NB4 (cell line): ENCODE results near the gene PRKCE.

ENCODE experiments used
- DNase-seq: peaks from one replicate; pipeline ENCODE4 v3.0.0; 2010; ENCODE audit warnings: low read depth
- H3K4me3 ChIP-seq: one replicate; pipeline ENCODE4 v1.5.1; 2011; ENCODE audit warnings: mild to moderate bottlenecking, low read depth, low read length, moderate library complexity
- MYC ChIP-seq: IDR thresholded peaks from 2 replicates; pipeline ENCODE4 v1.6.1; 2011; ENCODE audit warnings: low read depth, low read length
- POLR2A ChIP-seq: IDR thresholded peaks from 2 replicates; pipeline ENCODE4 v1.6.1; 2011; ENCODE audit warnings: mild to moderate bottlenecking; ENCODE audit not compliant: insufficient read length; ENCODE audit errors: extremely low read depth
- TF ChIP-seq, protein P1 (sequence below): IDR thresholded peaks from one replicate; pipeline ENCODE4 v1.5.1; 2012; ENCODE audit warnings: low read depth, low read length
- TF ChIP-seq, protein P2 (sequence below): IDR thresholded peaks from 2 replicates; pipeline ENCODE4 v1.6.1; 2011; ENCODE audit warnings: low read depth, low read length

PRKCE gene

DNA sequence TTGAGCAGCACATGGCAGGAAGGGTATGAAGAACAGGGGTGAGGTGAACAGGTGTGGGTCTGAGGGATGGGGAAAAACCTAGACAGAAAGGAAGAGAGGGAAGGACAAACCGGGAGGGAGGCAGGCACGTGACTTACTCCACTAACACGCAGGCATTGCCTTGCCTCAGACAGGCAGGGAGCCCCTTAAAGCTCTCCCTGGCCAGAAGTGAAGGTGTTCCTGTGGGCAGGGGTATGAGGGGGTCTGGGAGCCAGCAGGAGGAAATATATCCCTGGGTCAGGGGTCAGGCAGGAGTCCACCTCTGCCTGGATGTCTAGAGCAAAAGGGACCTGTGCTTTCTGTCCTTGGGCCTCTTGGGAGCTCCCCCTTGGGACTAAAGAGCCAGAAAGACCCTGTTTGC is 510.4 kb downstream of the PRKCE start:
- TF ChIP-seq POLR2A (no peak), MYC (no peak)
- TF ChIP-seq, protein P1, sequence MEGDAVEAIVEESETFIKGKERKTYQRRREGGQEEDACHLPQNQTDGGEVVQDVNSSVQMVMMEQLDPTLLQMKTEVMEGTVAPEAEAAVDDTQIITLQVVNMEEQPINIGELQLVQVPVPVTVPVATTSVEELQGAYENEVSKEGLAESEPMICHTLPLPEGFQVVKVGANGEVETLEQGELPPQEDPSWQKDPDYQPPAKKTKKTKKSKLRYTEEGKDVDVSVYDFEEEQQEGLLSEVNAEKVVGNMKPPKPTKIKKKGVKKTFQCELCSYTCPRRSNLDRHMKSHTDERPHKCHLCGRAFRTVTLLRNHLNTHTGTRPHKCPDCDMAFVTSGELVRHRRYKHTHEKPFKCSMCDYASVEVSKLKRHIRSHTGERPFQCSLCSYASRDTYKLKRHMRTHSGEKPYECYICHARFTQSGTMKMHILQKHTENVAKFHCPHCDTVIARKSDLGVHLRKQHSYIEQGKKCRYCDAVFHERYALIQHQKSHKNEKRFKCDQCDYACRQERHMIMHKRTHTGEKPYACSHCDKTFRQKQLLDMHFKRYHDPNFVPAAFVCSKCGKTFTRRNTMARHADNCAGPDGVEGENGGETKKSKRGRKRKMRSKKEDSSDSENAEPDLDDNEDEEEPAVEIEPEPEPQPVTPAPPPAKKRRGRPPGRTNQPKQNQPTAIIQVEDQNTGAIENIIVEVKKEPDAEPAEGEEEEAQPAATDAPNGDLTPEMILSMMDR: no peak
- TF ChIP-seq, protein P2, sequence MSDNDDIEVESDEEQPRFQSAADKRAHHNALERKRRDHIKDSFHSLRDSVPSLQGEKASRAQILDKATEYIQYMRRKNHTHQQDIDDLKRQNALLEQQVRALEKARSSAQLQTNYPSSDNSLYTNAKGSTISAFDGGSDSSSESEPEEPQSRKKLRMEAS: no peak
- H3K4me3 ChIP-seq: no peak overlapping the region
- DNase-seq: no peak

DNA sequence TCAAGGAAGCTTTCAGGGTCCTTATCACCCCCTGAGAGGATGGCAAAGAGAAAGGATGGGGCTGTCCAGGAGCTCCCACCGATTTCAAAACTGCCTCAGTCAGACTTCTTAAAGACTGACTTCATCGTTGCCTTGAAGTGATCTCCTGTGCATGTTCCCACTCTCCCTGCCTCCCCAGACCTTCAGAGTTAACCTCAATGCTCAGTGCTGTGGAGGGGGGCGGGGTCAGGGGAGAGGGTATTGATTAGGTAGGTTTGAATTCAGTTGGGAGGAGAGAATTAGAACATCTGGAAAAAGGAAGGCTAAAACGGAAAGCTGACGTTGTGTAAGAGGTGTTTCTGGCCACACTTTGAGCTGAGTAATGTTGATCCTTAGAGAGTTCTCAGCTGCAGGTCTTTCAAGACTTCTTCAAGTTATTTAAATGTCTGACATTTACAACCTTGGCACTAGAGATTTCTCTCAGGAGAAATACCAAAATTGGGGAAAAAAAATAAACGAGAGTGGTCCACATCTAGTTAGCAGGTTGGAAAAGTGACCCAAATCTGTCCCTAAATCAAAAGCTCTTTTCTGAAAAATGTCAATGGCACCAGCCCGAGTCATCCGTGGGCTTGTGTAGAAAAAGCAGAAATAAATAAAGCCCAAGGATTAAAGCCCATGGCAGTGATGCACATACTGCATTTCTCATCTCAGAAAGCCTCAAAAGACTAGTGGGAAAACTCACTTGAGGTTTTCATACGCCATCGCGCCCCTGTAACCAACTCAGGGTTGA is 511.0 kb downstream of the PRKCE start:
- TF ChIP-seq, protein P1: no peak
- no peak for TF ChIP-seq MYC
- TF ChIP-seq, protein P2: no peak
- no peak for TF ChIP-seq POLR2A
- peak; percentile 63 for DNase-seq
- H3K4me3 ChIP-seq: no peak overlapping the region

DNA sequence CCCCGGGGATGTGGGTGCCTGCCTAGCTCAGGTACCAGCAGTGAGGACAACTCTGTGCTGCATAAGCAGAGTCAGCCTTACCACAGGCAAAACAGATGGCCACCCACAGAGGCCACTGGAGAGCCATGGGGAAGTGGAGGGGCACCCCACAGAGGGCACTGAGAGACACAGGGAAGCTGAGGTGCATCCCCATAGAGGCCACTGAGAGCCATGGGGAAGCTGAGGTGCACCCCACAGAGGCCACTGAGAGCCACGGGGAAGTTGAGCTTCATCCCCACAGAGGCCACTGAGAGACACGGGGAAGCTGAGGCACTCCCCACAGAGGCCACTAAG is 511.6 kb downstream of the PRKCE start:
- TF ChIP-seq, protein P2: 0 out of 2 replicates have a peak, but pooled peaks have one; percentile 22
- no peak for TF ChIP-seq POLR2A
- TF ChIP-seq, protein P1: peak; percentile 2
- H3K4me3 ChIP-seq: no peak overlapping the region
- peak; percentile 63 for DNase-seq

DNA sequence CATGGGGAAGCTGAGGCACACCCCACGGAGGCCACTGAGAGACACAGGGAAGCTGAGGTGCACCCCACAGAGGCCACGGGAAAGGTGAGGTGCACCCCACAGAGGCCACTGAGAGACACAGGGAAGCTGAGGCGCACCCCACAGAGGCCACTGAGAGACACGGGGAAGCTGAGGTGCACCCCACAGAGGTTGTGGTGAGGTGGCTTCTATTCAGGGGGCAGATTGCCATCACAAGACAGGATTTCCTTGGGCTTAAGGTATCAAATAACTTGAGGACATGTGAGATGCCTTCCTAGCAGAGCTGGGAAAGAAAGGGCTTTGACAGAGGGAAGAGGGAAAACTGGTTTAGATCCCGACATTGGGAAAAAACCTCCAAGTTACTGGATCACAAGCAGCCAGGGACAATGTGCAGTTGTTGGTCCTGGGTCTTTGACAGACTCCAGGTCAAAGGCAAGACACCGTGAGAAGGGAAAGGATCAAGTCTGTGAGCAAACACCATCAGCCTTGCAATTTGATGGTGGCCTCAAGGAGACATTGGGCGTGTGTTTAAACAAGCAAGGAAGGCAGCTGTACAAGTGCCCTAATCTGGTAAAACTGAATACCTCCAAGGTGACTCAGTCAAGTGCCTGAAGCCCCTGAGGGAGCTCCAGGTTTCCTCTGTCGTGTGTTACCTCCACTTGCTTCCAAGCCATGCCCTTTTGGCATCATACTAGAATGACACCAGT is 512.5 kb downstream of the PRKCE start:
- TF ChIP-seq, protein P2: no peak
- TF ChIP-seq MYC: no peak
- TF ChIP-seq, protein P1: no peak
- no peak for TF ChIP-seq POLR2A
- DNase-seq: no peak

DNA sequence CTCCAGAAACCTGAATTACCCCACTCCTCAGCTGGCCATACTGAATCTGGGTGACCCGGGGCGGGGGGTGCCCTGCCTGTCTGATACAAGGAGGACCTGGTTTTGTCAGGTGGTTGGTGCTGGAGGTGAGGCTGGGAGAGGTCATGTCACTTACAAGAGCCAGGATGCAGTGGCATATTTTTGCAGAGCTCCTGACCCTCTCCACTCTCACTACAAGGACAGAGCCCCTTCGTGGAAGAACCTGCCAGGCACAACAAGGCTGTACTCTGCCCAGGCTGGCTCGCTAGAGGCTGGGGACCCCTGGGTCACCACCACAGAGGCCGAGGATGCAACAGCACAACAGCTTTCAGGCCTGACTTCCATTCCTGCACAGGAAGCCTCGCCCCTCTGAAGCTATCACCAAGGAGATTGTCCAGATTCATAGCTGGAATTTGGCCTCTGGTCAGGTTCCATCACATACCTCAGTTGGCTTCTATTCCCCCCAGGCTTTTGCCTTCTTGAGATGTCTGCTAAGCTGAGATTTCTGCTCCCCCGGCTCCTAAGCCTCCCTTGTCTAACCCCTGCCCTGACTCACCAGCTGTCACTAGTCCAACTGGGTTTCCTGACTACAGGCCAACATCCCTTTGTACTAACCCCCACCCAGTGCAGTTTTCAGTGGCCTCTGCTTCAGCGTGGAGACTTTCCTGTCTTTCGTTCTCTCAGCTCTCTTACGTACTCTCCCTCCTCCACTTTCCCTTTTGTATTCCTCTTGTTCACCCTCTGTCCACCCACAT is 513.2 kb downstream of the PRKCE start:
- no peak for DNase-seq
- no peak overlapping the region for H3K4me3 ChIP-seq
- TF ChIP-seq, protein P2: no peak
- TF ChIP-seq POLR2A (no peak), MYC (no peak)
- TF ChIP-seq, protein P1: no peak

More for the DNA sequence above, 512.5 kb downstream of the PRKCE start:
- H3K4me3 ChIP-seq: no peak overlapping the region
